Measurements from ENCODE around the gene BPIFA1.

BPIFA1 gene

DNA sequence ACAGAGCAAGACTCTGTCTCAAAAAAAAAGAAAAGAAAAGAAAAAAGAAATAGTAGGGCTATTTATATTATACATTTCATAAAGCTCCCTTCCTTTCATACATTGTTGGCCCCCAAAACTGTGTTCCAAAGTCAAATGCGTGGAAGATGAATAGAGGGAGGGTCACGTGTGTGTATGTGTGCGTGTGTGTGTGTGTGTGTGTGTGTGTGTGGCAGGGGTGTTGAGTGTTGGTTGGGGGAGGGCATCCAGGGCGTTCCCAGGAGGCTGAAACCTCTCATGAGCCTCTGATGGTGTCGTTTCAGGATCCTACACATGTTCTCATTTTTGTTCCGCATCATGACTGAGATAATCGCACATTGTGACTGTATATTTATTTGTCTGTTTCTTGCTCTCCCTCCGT lies 39.4 kb downstream of the BPIFA1 start:
- DNase-seq = no peak
- in situ Hi-C loops (cut with MboI; ENCODE audit: low pct_unique_long_range_greater_than_20kb, low sequenced_read_pairs) = no loop called here

- no peak for DNase-seq
- in situ Hi-C loops (cut with MboI; ENCODE audit: low pct_unique_long_range_greater_than_20kb, low sequenced_read_pairs) = no loop called here
These were observed 40.1 kb downstream of the BPIFA1 start for GRCh38 chr20:33275871-33276270.

DNA sequence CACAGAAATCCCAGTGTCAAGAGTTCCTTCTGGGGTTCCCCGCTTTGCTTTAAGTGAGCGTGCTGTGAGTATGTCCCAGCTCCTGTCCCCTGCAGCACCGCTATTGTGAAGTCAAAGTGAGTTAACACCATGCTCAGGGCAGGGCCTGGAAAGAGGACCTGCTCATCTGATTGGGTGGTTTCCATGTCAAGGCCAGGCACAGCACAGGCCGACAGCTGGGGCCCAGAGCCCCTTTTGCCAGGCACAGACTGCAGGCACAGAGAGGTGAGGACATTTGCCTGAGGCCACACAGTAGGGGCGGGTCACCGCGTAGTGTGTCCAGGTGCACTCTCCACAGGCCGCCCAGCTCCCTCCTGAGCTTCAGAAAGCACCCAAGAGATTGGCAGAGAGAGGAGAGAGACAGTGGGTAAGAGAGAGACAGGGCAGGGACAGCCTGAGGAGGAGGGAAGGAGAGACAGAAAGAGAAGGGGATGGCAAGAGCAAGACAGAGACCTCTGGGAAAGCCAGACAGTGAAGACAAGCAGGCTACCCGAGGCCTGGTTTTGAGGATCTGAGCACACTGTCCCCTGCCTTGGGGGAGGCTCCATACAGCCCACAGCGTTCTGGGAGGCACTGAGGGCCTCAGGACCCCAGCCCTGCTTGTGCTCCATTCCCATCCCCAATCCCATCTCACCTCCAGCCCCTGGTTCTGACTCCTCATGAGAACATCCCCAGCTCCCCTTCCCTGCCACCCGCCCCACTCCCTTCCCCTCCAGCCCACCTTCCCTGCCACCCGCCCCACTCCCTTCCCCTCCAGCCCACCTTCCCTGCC lies 40.7 kb downstream of the BPIFA1 start:
- in situ Hi-C loops (cut with MboI; ENCODE audit: low pct_unique_long_range_greater_than_20kb, low sequenced_read_pairs) = no loop called here
- no peak for DNase-seq

DNA sequence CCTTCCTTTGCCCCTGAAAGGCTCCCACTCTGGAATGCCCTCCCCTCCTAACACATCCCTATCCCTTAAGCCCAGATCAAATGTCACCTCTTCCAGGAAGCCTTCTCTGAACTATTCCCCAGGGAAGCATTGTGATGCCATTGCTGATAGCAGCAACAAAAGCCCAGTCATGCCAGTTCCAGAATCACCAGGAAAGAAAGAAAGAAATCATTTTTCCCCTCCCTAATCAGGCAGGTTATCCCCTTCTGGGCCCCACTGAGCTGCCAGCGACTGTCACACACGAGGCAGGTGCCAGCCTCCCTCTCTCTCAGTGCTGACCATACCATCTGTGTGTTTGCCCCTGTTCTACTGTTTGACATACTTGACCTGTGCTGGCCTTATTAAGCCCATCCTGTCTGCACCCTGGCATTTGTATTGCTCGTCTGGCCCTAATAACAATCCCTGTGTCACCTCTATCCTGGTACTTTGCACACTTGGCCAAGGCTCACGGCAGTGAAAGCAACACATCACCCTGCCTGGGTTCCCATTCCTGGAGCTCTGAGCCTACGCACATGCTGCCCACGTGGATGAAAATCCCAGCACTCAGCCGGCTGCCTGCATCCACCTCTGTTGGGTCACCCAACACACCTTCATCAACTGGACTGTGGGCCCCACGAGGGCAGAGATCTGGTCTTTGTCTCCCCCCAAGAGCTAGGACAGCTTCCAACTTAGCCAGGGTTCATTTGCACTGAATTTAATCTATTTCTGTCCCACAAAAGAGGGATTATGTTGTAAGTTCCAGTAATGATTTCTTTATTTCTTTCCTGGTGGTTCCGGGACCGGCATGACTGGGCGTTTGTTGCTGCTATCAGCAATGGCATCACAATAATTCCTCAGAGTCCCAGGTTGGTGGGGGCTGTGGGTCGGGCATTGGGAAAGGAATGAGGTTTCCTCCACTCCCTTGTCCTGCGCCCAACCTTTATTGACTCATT lies 42.0 kb downstream of the BPIFA1 start:
- in situ Hi-C loops (cut with MboI; ENCODE audit: low pct_unique_long_range_greater_than_20kb, low sequenced_read_pairs) = no loop called here
- no peak for DNase-seq

DNA sequence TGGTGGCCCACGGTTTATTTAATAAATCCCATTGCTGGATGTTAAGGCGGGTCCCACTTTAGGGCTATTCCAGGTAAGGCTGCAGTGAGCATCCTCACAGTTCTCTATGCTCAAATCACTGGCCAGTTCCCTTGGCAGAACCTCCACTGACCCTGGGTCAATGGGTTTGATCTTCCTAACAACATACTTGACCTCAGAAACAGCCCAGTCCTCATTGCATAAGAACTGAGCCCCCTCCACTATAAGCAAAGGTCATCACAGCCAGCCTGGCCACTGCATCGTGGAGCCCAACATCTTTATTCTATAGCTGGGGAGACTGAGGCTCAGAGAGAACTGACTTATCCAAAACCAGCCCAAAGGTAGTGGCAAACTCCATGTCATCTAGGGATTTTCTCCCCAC lies 42.9 kb downstream of the BPIFA1 start:
- in situ Hi-C loops (cut with MboI; ENCODE audit: low pct_unique_long_range_greater_than_20kb, low sequenced_read_pairs) = no loop called here
- DNase-seq = no peak

- in situ Hi-C loops (cut with MboI; ENCODE audit: low pct_unique_long_range_greater_than_20kb, low sequenced_read_pairs) = no loop called here
- no peak for DNase-seq
These were observed 43.6 kb downstream of the BPIFA1 start for GRCh38 chr20:33279261-33279910.

DNA sequence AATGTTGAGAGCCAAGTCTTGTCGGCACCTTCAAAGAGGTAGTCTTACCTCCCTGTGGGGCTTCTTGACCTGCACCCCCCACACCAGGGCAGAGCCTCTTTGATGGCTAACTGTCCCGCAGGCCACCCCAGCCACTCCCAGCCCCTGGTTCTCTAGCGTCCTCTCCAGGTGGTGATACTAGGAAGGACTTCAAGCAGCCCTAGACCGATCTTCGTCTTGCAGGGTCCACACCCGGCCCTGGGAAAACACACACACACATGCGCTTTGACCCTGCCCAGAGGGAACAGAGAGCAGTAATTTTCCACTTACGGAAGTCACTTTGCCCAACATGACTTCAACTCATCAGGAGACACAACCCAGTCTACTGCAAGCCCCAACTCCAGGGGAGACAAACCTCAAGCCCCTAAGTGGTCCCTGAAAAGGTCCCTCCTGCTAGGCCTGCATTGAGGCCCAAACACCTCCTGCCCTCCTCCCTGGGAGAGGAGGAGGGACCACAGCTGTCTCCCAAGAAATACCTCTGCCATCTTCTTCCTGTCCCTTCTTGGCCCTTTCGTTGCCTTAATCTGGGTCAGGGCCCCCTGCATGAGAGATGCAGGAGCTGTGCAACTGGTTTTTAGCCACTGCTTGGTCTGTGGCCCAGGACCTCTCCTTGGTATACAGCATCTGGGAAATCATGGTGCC lies 44.3 kb downstream of the BPIFA1 start:
- in situ Hi-C loops (cut with MboI; ENCODE audit: low pct_unique_long_range_greater_than_20kb, low sequenced_read_pairs) = no loop called here
- DNase-seq = no peak

GRCh38 chr20:33280775-33281174 lies 45.0 kb downstream of the BPIFA1 start:
- in situ Hi-C loops (cut with MboI; ENCODE audit: low pct_unique_long_range_greater_than_20kb, low sequenced_read_pairs) = no loop called here
- no peak for DNase-seq

DNA sequence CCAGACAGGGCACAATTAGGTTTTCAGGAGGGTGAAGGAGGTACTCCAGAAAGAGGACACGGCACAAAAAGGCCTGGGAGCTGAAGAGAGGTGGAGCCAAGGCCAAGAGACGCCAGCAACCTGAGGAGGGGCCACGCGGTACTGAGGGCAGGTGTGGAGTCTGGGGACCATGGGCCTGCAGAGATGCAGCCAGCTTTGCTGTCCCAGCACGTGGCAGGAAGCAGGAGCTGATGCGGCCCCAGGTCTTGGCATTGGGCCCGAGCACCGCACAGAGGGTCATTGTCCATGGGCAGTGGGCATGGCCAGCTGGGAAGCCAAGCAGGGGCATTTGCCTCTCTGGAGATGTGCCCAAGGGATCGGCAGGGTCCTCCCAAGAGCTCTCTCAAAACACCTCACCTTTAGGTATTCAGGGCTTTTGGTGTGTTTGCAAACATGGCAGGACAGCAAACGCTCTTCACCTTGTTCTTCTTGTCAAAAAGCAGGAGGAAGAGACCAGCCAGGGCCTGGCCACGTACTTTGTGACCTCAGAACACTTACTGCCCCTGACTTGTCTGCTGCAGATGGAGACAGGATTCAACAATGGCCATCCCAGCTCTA lies 45.9 kb downstream of the BPIFA1 start:
- in situ Hi-C loops (cut with MboI; ENCODE audit: low pct_unique_long_range_greater_than_20kb, low sequenced_read_pairs) = no loop called here
- DNase-seq = no peak

DNA sequence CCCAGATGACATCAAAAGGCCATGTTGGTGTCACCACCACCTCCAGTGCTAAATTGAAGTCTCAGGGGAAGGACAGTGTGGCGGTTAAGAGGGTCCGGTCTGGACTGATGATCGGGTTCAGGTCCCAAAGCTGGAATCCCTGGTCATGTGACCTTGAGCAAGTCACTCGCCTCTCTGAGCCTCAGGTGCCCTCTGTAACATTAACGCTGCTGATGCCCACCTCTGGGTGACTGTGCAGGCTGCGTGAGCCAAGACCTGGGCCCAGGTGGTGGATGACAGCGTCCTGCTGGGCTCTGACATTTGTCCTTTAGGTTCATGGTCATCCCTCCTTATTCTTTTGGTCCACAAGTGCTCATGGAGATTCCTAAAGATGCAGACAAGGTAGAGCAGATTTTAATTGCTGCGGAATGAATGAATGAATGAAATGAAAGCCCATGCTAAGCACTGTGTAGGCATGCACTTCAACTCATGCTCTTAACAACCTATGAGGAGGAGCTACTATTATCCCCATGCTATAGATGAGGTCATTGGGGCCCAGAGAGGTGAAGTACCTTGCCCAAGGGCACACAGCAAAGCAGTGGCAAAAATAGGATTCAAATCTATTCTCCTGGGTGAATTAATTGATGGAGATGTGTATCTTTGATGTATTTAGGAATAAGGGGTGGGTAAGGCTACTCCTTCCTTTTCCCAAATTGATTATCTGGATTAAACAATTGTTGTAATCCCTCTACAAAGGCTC lies 46.6 kb downstream of the BPIFA1 start:
- in situ Hi-C loops (cut with MboI; ENCODE audit: low pct_unique_long_range_greater_than_20kb, low sequenced_read_pairs) = no loop called here

GRCh38 chr20:33282991-33283555 lies 47.3 kb downstream of the BPIFA1 start, which contains the start of gene BPIFB1:
BPIFB1 (plus strand) TSS chr20:33283214; CDS start chr20:33286074, 2,860 bp downstream.
- in situ Hi-C loops (cut with MboI; ENCODE audit: low pct_unique_long_range_greater_than_20kb, low sequenced_read_pairs) = no loop called here
- DNase-seq = no peak

More for the DNA sequence above, 46.6 kb downstream of the BPIFA1 start:
- no peak for DNase-seq

GRCh38 chr20:33284284-33284683 lies 48.5 kb downstream of the BPIFA1 start:
- no peak for DNase-seq
- in situ Hi-C loops (cut with MboI; ENCODE audit: low pct_unique_long_range_greater_than_20kb, low sequenced_read_pairs) = no loop called here

DNA sequence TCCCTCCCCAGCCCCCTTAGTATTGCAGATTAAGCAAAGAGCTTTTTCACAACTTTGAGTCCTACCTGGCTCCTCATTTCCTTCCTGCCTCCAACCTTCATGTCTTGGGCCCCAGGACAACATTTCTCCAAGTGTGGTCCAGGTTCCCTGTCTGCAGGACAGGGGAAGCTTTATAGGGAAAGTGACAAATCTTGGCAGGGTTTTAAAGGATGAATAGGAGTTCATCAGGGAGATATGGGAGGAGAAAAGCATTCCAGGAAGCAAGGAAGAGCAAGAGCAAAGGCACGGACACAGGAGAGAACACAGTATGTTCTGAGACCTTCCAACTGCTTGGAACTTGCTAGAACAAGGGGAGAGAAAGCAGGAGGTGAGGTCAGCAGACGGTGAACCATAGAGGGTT lies 49.1 kb downstream of the BPIFA1 start:
- in situ Hi-C loops (cut with MboI; ENCODE audit: low pct_unique_long_range_greater_than_20kb, low sequenced_read_pairs) = no loop called here
- no peak for DNase-seq

- in situ Hi-C loops (cut with MboI; ENCODE audit: low pct_unique_long_range_greater_than_20kb, low sequenced_read_pairs) = no loop called here
- no peak for DNase-seq
These were observed 50.2 kb downstream of the BPIFA1 start for GRCh38 chr20:33285861-33286495.

DNA sequence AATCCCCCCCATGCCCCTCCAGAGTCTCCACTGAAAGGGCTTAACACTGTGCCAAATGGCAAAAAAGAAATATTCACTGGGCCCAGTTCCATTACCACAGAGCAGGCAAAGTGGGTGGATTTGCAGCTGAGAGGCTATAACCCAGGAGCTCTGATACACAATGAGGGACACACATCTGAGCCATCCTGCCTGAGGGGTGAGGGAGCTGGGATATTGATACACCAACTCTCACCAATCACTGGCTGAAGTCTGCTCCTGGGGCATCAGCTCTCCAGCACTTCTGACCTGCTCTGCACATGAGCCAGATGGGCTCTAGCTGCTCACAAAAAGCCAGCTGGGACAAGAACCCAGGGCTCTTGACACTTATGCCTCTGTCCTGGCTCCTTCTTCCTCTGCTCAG lies 52.1 kb downstream of the BPIFA1 start:
- no peak for DNase-seq
- in situ Hi-C loops (cut with MboI; ENCODE audit: low pct_unique_long_range_greater_than_20kb, low sequenced_read_pairs) = no loop called here

DNA sequence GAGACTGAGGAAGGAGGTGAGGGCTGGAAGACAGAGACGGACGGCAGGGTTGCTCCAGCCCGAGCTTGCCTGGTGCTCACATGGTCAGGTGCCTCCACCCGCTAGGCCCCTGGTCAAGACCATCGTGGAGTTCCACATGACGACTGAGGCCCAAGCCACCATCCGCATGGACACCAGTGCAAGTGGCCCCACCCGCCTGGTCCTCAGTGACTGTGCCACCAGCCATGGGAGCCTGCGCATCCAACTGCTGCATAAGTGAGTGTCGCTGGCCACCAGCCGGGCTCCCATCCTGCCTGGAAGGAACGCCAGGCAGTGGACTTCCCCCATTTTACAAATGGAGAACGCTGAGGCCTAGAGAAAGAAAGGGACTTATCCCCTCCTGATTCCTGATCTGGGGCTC lies 55.1 kb downstream of the BPIFA1 start:
- in situ Hi-C loops (cut with MboI; ENCODE audit: low pct_unique_long_range_greater_than_20kb, low sequenced_read_pairs) = no loop called here
- DNase-seq = no peak

GRCh38 chr20:33291416-33291815 lies 55.6 kb downstream of the BPIFA1 start:
- in situ Hi-C loops (cut with MboI; ENCODE audit: low pct_unique_long_range_greater_than_20kb, low sequenced_read_pairs) = no loop called here
- no peak for DNase-seq

Measured in KBM-7 (cell line).